Endothelial cell of umbilical vein (primary cell): Measurements from ENCODE around the gene TGFA. TPM values are rescaled to one million over a fixed set of nuclear protein-coding genes. Genes with fewer than 3 reads are reported as not detected.

Experiments used
- BruUV-seq: library from RNA; stranded (reverse); fragments of 400-500 nt; replicated peaks from 2 replicates; lab custom pipeline; 2021; lab: Mats Ljungman, UMichigan
- CTCF ChIA-PET: fragments of 300-600, 350-600 bp; sonication (Branson Sonifier 250); formaldehyde crosslinking; loops from one replicate; lab custom pipeline; 2021; ENCODE audit warnings: antibody characterized with exemption, inconsistent platforms; lab: Charles Lee
- POLR2A ChIA-PET: fragments of 300-600, 350-600 bp; sonication (Branson Sonifier 250); formaldehyde crosslinking; loops from one replicate; lab custom pipeline; 2021; ENCODE audit warnings: antibody characterized with exemption, inconsistent platforms; lab: Charles Lee
- DNase-seq: peaks from one replicate; pipeline ENCODE4 v3.0.0-alpha.2; 2011; ENCODE audit warnings: low read depth, low spot score
- FAIRE-seq: peaks from 2 replicates; lab custom pipeline; 2011; peaks lifted over from hg19 to GRCh38; lab: Jason Lieb, UNC
- H2AFZ ChIP-seq: 2 replicates; pipeline ENCODE4 v1.6.0; 2012; ENCODE audit warnings: low read depth, low read length, control low read depth, inconsistent platforms
- H3K27ac ChIP-seq: 2 replicates; pipeline ENCODE4 v1.5.1; 2011; ENCODE audit warnings: low read depth, mild to moderate bottlenecking, control low read depth, low read length, moderate library complexity; ENCODE audit not compliant: insufficient read depth
- H3K27me3 ChIP-seq, 2 experiments: 2 replicates each; pipeline versions ENCODE4 v1.6.0 to v1.6.1; 2011; ENCODE audit warnings: low read length in 2 of 2, mixed read lengths in 1 of 2; ENCODE audit not compliant: control insufficient read depth in 2 of 2, insufficient read depth in 2 of 2
- H3K36me3 ChIP-seq, 2 experiments: 2 replicates in 1 of 2; 3 replicates in 1 of 2; pipeline ENCODE4 v1.5.1; 2011; ENCODE audit warnings: low read length in 2 of 2, mild to moderate bottlenecking in 1 of 2, moderate library complexity in 1 of 2; ENCODE audit not compliant: control insufficient read depth in 2 of 2, insufficient read depth in 2 of 2; ENCODE audit errors: extremely low read depth in 1 of 2
- H3K4me1 ChIP-seq: 3 replicates; pipeline ENCODE4 v1.5.1; 2011; ENCODE audit warnings: mild to moderate bottlenecking, low read length; ENCODE audit not compliant: control insufficient read depth, insufficient read depth; ENCODE audit errors: extremely low read depth
- H3K4me2 ChIP-seq: 2 replicates; pipeline ENCODE4 v1.6.1; 2011; ENCODE audit warnings: low read length, control low read depth, mixed read lengths; ENCODE audit not compliant: insufficient read depth
- H3K4me3 ChIP-seq, 3 experiments: fragments of 200-600 bp in 1 of 3; sonication (generic), shearing (Covaris generic) in 1 of 3; replicated peaks in 1 of 3; 2 replicates each; pipeline ENCODE4 v1.5.1; 2011 to 2016; ENCODE audit warnings: control low read depth in 3 of 3, low read length in 3 of 3, mild to moderate bottlenecking in 2 of 3, inconsistent platforms in 1 of 3, low read depth in 1 of 3, moderate library complexity in 1 of 3; ENCODE audit not compliant: insufficient read depth in 1 of 3
- H3K79me2 ChIP-seq: 2 replicates; pipeline ENCODE4 v1.6.0; 2012; ENCODE audit warnings: low read length, inconsistent platforms; ENCODE audit not compliant: control insufficient read depth, insufficient read depth
- H3K9ac ChIP-seq: replicated peaks from 2 replicates; pipeline ENCODE3; 2011; ENCODE audit warnings: low read length, control low read depth; ENCODE audit not compliant: insufficient read depth; ENCODE audit errors: extremely low read depth
- H3K9me1 ChIP-seq: replicated peaks from 3 replicates; pipeline ENCODE4 v1.6.0; 2011; ENCODE audit warnings: mild to moderate bottlenecking, low read length; ENCODE audit not compliant: control insufficient read depth, insufficient read depth; ENCODE audit errors: extremely low read depth
- H3K9me3 ChIP-seq: replicated peaks from 2 replicates; pipeline ENCODE4 v1.5.1; 2012; ENCODE audit warnings: low read length, inconsistent platforms; ENCODE audit not compliant: control insufficient read depth, insufficient read depth
- H4K20me1 ChIP-seq: replicated peaks from 2 replicates; pipeline ENCODE3; 2011; ENCODE audit warnings: mild to moderate bottlenecking, low read length; ENCODE audit not compliant: control insufficient read depth, insufficient read depth; ENCODE audit errors: extremely low read depth
- EZH2 ChIP-seq: IDR thresholded peaks from 2 replicates; pipeline ENCODE4 v1.6.1; 2012; ENCODE audit warnings: borderline replicate concordance, low read depth, mild to moderate bottlenecking, moderate library complexity, low read length, inconsistent platforms; ENCODE audit not compliant: severe bottlenecking
- FOS ChIP-seq: IDR thresholded peaks from 2 replicates; pipeline ENCODE4 v1.6.1; 2011; ENCODE audit warnings: mild to moderate bottlenecking, low read length, moderate library complexity, borderline replicate concordance; ENCODE audit not compliant: insufficient read depth
- GATA2 ChIP-seq: IDR thresholded peaks from 2 replicates; pipeline ENCODE4 v1.7.0; 2011; ENCODE audit warnings: low read depth, mild to moderate bottlenecking, moderate library complexity, mixed read lengths, low read length; ENCODE audit not compliant: insufficient read length, insufficient read depth
- JUN ChIP-seq: IDR thresholded peaks from 2 replicates; pipeline ENCODE4 v1.6.1; 2011; ENCODE audit warnings: borderline replicate concordance, low read depth; ENCODE audit not compliant: insufficient read length, insufficient read depth
- MAX ChIP-seq: IDR thresholded peaks from 2 replicates; pipeline ENCODE4 v1.6.1; 2011; ENCODE audit not compliant: insufficient read depth, insufficient read length
- MYC ChIP-seq: IDR thresholded peaks from one replicate; pipeline ENCODE4 v1.6.1; 2011; ENCODE audit warnings: mild to moderate bottlenecking, low read depth, low read length
- POLR2A ChIP-seq: IDR thresholded peaks from 2 replicates; pipeline ENCODE4 v1.6.1; 2012; ENCODE audit warnings: low read depth, mild to moderate bottlenecking, control low read depth, low read length
- POLR2AphosphoS5 ChIP-seq: IDR thresholded peaks from 2 replicates; pipeline ENCODE4 v1.6.1; 2012; ENCODE audit warnings: low read depth, mild to moderate bottlenecking, control low read depth, low read length, moderate library complexity; ENCODE audit not compliant: insufficient read depth
- dilution Hi-C: fragments of 300-500 bp; cut with MboI; formaldehyde crosslinking; loops from one replicate; pipeline ENCODE4 v1.15.0; 2019; ENCODE audit warnings: low sequenced_read_pairs; ENCODE audit not compliant: extremely low pct_ligation_motif_present
- intact Hi-C: fragments of 100-400 bp; cut with micrococcal nuclease; formaldehyde crosslinking; loops from one replicate; pipeline ENCODE4 v1.10.0; 2022
- polyA plus RNA-seq, 4 experiments: library from polyadenylated mRNA; depleted of rRNA in 3 of 4; stranded (reverse) in 3 of 4; unstranded in 1 of 4; fragments of >200 nt; gene quantifications; 2 replicates each; pipeline versions ENCODE4 v1.2.1 to v1.2.3, GENCODE V29; 2011 to 2012; ENCODE audit warnings: missing spikeins in 1 of 4
- total RNA-seq: library from RNA; stranded (reverse); gene quantifications from 2 replicates; pipeline ENCODE4 v1.2.3, GENCODE V29; 2021
- TF ChIP-seq, protein P1 (sequence below), 2 donors: IDR thresholded peaks; 1 replicate in 1 of 2; 2 replicates in 1 of 2; pipeline ENCODE4 v1.5.1; 2011; ENCODE audit warnings: low read length in 2 of 2, mild to moderate bottlenecking in 2 of 2, moderate library complexity in 2 of 2, control low read depth in 1 of 2, inconsistent platforms in 1 of 2, low read depth in 1 of 2; ENCODE audit not compliant: insufficient read depth in 1 of 2; ENCODE audit errors: extremely low read depth in 1 of 2

The TGFA gene
- total and polyA plus RNA-seq, 2 donors (not counting 3 experiments of a cell fraction or from before 2014, with no cell fraction given), result 0.22 to 0.32 TPM

DNA sequence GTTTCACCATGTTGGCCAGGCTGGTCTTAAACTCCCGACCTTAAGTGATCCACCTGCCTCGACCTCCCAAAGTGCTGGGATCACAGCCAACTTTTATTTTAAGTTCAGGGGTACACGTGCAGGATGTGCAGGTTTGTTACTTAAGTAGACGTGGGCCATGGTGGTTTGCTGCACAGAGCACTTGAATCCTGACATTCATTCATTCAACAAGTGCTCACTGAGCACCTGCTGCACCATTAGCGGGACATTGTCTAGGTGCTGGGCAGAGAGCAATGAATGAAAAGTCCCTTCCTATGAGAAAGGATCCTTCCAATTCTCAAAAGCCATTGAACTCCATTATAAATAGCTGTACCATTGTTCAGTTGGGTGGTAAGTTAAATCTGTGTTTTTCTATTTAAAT lies 31.0 kb downstream of the TGFA start:
- TF ChIP-seq EZH2, result no peak
- no peak for TF ChIP-seq JUN
- TF ChIP-seq GATA2, result no peak
- TF ChIP-seq, protein P1, sequence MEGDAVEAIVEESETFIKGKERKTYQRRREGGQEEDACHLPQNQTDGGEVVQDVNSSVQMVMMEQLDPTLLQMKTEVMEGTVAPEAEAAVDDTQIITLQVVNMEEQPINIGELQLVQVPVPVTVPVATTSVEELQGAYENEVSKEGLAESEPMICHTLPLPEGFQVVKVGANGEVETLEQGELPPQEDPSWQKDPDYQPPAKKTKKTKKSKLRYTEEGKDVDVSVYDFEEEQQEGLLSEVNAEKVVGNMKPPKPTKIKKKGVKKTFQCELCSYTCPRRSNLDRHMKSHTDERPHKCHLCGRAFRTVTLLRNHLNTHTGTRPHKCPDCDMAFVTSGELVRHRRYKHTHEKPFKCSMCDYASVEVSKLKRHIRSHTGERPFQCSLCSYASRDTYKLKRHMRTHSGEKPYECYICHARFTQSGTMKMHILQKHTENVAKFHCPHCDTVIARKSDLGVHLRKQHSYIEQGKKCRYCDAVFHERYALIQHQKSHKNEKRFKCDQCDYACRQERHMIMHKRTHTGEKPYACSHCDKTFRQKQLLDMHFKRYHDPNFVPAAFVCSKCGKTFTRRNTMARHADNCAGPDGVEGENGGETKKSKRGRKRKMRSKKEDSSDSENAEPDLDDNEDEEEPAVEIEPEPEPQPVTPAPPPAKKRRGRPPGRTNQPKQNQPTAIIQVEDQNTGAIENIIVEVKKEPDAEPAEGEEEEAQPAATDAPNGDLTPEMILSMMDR (IDR thresholded peaks at IDR 0.05; ENCODE audit: extremely low read depth in 1 of 2, insufficient read depth in 1 of 2, low read depth in 1 of 2, low read length in 2 of 2), result no peak
- no peak for TF ChIP-seq POLR2AphosphoS5
- TF ChIP-seq FOS, result no peak
- TF ChIP-seq MYC, result no peak
- no peak for TF ChIP-seq MAX
- TF ChIP-seq POLR2A, result no peak
- intact Hi-C loops, result no loop called here

More for the DNA sequence above, 31.0 kb downstream of the TGFA start:
- Histone ChIP-seq H2AFZ (no peak overlapping the region), H3K79me2 (no peaks in the 10 kb centered on the region), H3K36me3 (no peaks in the 10 kb centered on the region), H3K4me1 (no peaks in the 10 kb centered on the region), H3K9me3 (no peaks in the 10 kb centered on the region), H3K27ac (no peak overlapping the region), H4K20me1 (no peaks in the 10 kb centered on the region), H3K9me1 (no peaks in the 10 kb centered on the region), H3K4me3 (no peak overlapping the region), H3K27me3 (peaks cover 0 to under 1% of the 10 kb centered on the region in 2 experiments), H3K4me2 (no peak overlapping the region), H3K9ac (no peak overlapping the region)
- dilution Hi-C loops, result no loop called here
- no peak for DNase-seq
- ChIA-PET POLR2A (no interaction called here), CTCF (no interaction called here)
- FAIRE-seq, result no peak
- BruUV-seq, result no TSS peak
